Tibial artery (tissue), 4 donors: ENCODE results near the gene GALR3.

Experiments used
- DNase-seq, 2 donors: peaks; one replicate each; pipeline ENCODE4 v3.0.0-alpha.2; 2019
- H3K27ac ChIP-seq, 2 donors: fragments of 200-600 bp; sonication (generic) in 1 of 2; 1 replicate in 1 of 2; 2 replicates in 1 of 2; pipeline ENCODE4 v1.5.1; 2018 to 2019; ENCODE audit warnings: mild to moderate bottlenecking in 1 of 2
- H3K27me3 ChIP-seq, 2 donors: fragments of 200-600 bp; sonication (generic) in 1 of 2; one replicate each; pipeline versions ENCODE4 v1.5.1 to v1.6.0; 2016 to 2019
- H3K36me3 ChIP-seq, 3 donors: fragments of 200-600 bp; sonication (generic) in 2 of 3; one replicate each; pipeline ENCODE4 v1.5.1; 2016 to 2019; ENCODE audit warnings: mild to moderate bottlenecking in 2 of 3
- H3K4me1 ChIP-seq, 4 donors: fragments of 200-600 bp; sonication (generic) in 2 of 4; 1 replicate in 3 of 4; 2 replicates in 1 of 4; pipeline ENCODE4 v1.5.1; 2016 to 2019
- H3K4me3 ChIP-seq, 2 donors: fragments of 200-600 bp; sonication (generic) in 1 of 2; 1 replicate in 1 of 2; 2 replicates in 1 of 2; pipeline ENCODE4 v1.5.1; 2018 to 2019; ENCODE audit warnings: mild to moderate bottlenecking in 2 of 2
- H3K9me3 ChIP-seq, 3 donors: fragments of 200-600 bp; sonication (generic) in 1 of 3; one replicate each; pipeline ENCODE4 v1.5.1; 2016 to 2019
- intact Hi-C: fragments of 100-400 bp; cut with DNase I; formaldehyde crosslinking; loops from one replicate; pipeline ENCODE4 v1.15.0; 2023; ENCODE audit warnings: low total_unique reads
- TF ChIP-seq, protein P1 (sequence below), 2 experiments: fragments of 200-600 bp in 1 of 2; fragments of 450-650 bp in 1 of 2; IDR thresholded peaks; one replicate each; pipeline ENCODE4 v1.5.1; 2017 to 2019; ENCODE audit warnings: antibody characterized with exemption in 2 of 2, mild to moderate bottlenecking in 1 of 2, moderate library complexity in 1 of 2

The GALR3 gene

GRCh38 chr22:37843741-37844089 is 20.5 kb downstream of the GALR3 start:
- Histone ChIP-seq H3K27ac (peak overlapping the region; percentile 75 to 88), H3K9me3 (no peaks in the 10 kb centered on the region), H3K36me3 (peaks cover 7 to 13% (median 12%) of the 10 kb centered on the region in 3 donors), H3K27me3 (no peaks in the 10 kb centered on the region), H3K4me3 (peak overlapping the region; percentile 66 to 91), H3K4me1 (peaks cover 4 to 35% (median 20%) of the 10 kb centered on the region in 4 donors)
- TF ChIP-seq, protein P1, sequence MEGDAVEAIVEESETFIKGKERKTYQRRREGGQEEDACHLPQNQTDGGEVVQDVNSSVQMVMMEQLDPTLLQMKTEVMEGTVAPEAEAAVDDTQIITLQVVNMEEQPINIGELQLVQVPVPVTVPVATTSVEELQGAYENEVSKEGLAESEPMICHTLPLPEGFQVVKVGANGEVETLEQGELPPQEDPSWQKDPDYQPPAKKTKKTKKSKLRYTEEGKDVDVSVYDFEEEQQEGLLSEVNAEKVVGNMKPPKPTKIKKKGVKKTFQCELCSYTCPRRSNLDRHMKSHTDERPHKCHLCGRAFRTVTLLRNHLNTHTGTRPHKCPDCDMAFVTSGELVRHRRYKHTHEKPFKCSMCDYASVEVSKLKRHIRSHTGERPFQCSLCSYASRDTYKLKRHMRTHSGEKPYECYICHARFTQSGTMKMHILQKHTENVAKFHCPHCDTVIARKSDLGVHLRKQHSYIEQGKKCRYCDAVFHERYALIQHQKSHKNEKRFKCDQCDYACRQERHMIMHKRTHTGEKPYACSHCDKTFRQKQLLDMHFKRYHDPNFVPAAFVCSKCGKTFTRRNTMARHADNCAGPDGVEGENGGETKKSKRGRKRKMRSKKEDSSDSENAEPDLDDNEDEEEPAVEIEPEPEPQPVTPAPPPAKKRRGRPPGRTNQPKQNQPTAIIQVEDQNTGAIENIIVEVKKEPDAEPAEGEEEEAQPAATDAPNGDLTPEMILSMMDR (IDR thresholded peaks at IDR 0.05): no peak
- DNase-seq: peak; percentile 28 to 76
- intact Hi-C loops: no loop called here

- intact Hi-C loops: no loop called here
- no peak for DNase-seq
- Histone ChIP-seq H3K36me3 (peaks cover 0 to 1% (median under 1%) of the 10 kb centered on the region in 3 donors), H3K9me3 (no peaks in the 10 kb centered on the region), H3K27me3 (no peaks in the 10 kb centered on the region), H3K4me3 (peak overlapping the region; percentile 66 to 91), H3K4me1 (peaks cover 5 to 39% (median 22%) of the 10 kb centered on the region in 4 donors), H3K27ac (peak overlapping the region; percentile 75 to 88)
- TF ChIP-seq, protein P1 (IDR thresholded peaks at IDR 0.05): no peak
Observed at GRCh38 chr22:37844904-37845329, 21.7 kb downstream of the GALR3 start.

DNA sequence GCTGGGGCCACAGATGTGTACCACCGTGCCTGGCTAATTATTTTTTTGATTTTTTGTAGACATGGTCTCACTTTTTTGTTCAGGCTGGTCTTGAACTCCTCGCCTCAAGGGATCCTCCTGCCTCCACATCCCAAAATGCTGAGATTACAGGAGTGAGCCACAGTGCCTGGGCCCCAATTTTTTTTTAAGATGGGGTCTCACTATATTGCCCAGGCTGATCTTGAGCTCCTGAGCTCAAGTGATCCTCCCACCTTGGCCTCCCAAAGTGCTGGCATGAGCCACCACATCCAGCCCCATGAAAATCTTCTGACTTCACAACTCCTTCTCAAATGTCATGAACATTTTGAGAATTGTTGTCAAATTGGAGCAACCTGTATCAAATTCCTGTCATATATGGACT is 23.3 kb downstream of the GALR3 start:
- TF ChIP-seq, protein P1 (IDR thresholded peaks at IDR 0.05): no peak
- Histone ChIP-seq H3K9me3 (no peaks in the 10 kb centered on the region), H3K4me1 (peaks cover 10 to 45% (median 34%) of the 10 kb centered on the region in 4 donors), H3K27me3 (no peaks in the 10 kb centered on the region), H3K27ac (no peak overlapping the region), H3K4me3 (no peak overlapping the region), H3K36me3 (peaks cover 3 to 4% (median 4%) of the 10 kb centered on the region in 3 donors)
- intact Hi-C loops: no loop called here
- DNase-seq: no peak

DNA sequence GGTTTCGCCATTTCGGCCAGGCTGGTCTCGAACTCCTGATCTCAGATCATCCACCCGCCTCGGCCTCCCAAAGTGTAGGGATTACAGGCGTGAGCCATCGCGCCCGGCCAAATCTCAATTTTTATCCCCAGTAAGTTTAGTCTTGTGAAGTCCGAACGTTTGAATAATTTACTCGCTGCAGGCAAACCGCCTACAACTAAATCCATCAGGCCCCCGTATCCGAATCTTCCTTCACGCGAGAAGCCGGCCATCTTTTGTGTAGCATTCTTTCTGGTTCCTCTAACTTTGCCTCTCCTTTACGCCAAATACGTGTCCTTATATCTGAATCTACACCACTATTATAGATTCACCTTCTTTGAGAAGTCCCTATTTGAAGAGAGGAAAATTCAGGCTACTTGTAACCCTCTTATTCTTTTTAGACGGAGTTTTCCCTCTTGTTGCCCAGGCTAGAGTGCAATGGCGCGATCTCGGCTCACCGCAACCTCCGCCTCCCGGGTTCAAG is 25.5 kb downstream of the GALR3 start:
- intact Hi-C loops: no loop called here
- peaks cover 20 to 24% (median 24%) of the 10 kb centered on the region in 3 donors for H3K36me3 ChIP-seq
- no peaks in the 10 kb centered on the region for H3K27me3 ChIP-seq
- H3K9me3 ChIP-seq: no peaks in the 10 kb centered on the region
- no peak for DNase-seq
- H3K27ac ChIP-seq: peak overlapping the region; percentile 86 to 90
- peaks cover 6 to 33% (median 27%) of the 10 kb centered on the region in 4 donors for H3K4me1 ChIP-seq
- TF ChIP-seq, protein P1 (IDR thresholded peaks at IDR 0.05): no peak
- peak overlapping the region; percentile 71 to 75 for H3K4me3 ChIP-seq

GRCh38 chr22:37849089-37849751 is 26.0 kb downstream of the GALR3 start, which contains the start of gene EIF3L:
EIF3L (plus strand) TSS chr22:37849419; CDS start chr22:37849450, 31 bp downstream.
- Histone ChIP-seq H3K27ac (peak within 1 kb of the TSS; percentile 86 to 90), H3K36me3 (peaks cover 23 to 27% (median 24%) of the 10 kb centered on the region in 3 donors), H3K4me1 (peaks cover 6 to 39% (median 28%) of the 10 kb centered on the region in 4 donors), H3K9me3 (no peaks in the 10 kb centered on the region), H3K4me3 (peak within 1 kb of the TSS; percentile 71 to 75), H3K27me3 (no peaks in the 10 kb centered on the region)
- intact Hi-C loops: no loop called here
- TF ChIP-seq, protein P1 (IDR thresholded peaks at IDR 0.05): no peak
- DNase-seq: peak; percentile 87 to 94
